Hypothalamus (tissue), 51 donors: ENCODE data around the gene DCAKD.
"Not testable (repeated sequence)": the region's sequence is repeated elsewhere in the genome, so short reads cannot be mapped to it uniquely, and the experiment has no call there.

Experiments
- DNase-seq, 51 donors: peaks; one replicate each; lab custom pipeline; 2025; lab: John Stamatoyannopoulos, UW

DCAKD gene

GRCh38 chr17:45070001-45070400 lies 18.6 kb upstream of the DCAKD start:
- DNase-seq = no peak

- no peak for DNase-seq
Measured at GRCh38 chr17:45067637-45068036, 16.2 kb upstream of the DCAKD start.

GRCh38 chr17:45063198-45063597 lies 11.8 kb upstream of the DCAKD start:
- DNase-seq = no peak

- no peak for DNase-seq
Measured at GRCh38 chr17:45061606-45062205, 10.3 kb upstream of the DCAKD start.

GRCh38 chr17:45060797-45061605 lies 9.6 kb upstream of the DCAKD start, which contains the start of gene NMT1:
Gene NMT1, plus strand, starts transcription at chr17:45061317. Its CDS starts 13 bp downstream, at chr17:45061330.
- peak; percentile 83 to 100 (median 98) for DNase-seq

- DNase-seq = peak in 1 of 51 donors; percentile 61
Measured at GRCh38 chr17:45060382-45060796, 9.0 kb upstream of the DCAKD start.

GRCh38 chr17:45052052-45052772 lies 780 bp upstream of the DCAKD start:
- peak in 24 of 51 donors; percentile 5 to 35 (median 20) for DNase-seq

- DNase-seq = not testable (repeated sequence)
Measured at GRCh38 chr17:45051720-45052051, 254 bp upstream of the DCAKD start.

GRCh38 chr17:45050481-45051059 lies 862 bp downstream of the DCAKD start:
- peak in 1 of 51 donors; percentile 32 for DNase-seq

- no peak for DNase-seq
Measured at GRCh38 chr17:45048795-45049563, 2.5 kb downstream of the DCAKD start.

GRCh38 chr17:45046537-45047125 lies 4.8 kb downstream of the DCAKD start:
- no peak for DNase-seq

GRCh38 chr17:45043813-45044540 lies 7.5 kb downstream of the DCAKD start:
- no peak for DNase-seq

GRCh38 chr17:45042346-45043120 lies 8.9 kb downstream of the DCAKD start:
- DNase-seq = no peak

GRCh38 chr17:45040459-45040858 lies 11.0 kb downstream of the DCAKD start:
- no peak for DNase-seq

- DNase-seq = no peak
Measured at GRCh38 chr17:45038728-45039634, 12.5 kb downstream of the DCAKD start.

- no peak for DNase-seq
Measured at GRCh38 chr17:45036691-45037090, 14.7 kb downstream of the DCAKD start.

- DNase-seq = peak in 1 of 51 donors; percentile 23
Measured at GRCh38 chr17:45035848-45036247, 15.6 kb downstream of the DCAKD start.
